ENCODE measurements around the gene CFAP221. TPM values are rescaled to one million over a fixed set of nuclear protein-coding genes. Genes with fewer than 3 reads are reported as not detected.

The CFAP221 gene
- total RNA-seq, 4 donors from 2014 or later = 0.38 TPM; not detected in 3

DNA sequence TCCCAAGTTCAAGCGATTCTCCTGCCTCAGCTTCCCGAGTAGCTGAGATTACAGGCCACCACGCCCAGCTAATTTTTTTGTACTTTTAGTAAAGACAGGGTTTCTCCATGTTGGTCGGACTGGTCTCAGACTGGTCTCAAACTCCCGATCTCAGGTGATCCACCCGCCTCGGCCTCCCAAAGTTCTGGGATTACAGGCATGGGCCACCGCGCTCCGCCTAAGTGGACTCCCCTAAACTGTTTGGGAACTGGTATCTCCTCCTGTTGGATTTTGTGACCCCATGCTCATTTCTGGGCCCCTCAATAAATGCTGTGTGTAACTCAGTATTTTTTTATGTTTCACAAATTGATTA lies 25.2 kb upstream of the CFAP221 start:
- WGBS, 2 donors = 86 to 87% methylated on average over 9 to 10 of the region's 10 CpGs
- H3K27me3 ChIP-seq = peaks cover 0 to 52% (median 6%) of the 10 kb centered on the region in 4 donors
- H3K27ac ChIP-seq = no peak overlapping the region
- H3K4me3 ChIP-seq = no peak overlapping the region
- no peaks in the 10 kb centered on the region for H3K9me3 ChIP-seq
- TF ChIP-seq POLR2A (IDR thresholded peaks at IDR 0.05) = no peak
- TF ChIP-seq, protein P1, sequence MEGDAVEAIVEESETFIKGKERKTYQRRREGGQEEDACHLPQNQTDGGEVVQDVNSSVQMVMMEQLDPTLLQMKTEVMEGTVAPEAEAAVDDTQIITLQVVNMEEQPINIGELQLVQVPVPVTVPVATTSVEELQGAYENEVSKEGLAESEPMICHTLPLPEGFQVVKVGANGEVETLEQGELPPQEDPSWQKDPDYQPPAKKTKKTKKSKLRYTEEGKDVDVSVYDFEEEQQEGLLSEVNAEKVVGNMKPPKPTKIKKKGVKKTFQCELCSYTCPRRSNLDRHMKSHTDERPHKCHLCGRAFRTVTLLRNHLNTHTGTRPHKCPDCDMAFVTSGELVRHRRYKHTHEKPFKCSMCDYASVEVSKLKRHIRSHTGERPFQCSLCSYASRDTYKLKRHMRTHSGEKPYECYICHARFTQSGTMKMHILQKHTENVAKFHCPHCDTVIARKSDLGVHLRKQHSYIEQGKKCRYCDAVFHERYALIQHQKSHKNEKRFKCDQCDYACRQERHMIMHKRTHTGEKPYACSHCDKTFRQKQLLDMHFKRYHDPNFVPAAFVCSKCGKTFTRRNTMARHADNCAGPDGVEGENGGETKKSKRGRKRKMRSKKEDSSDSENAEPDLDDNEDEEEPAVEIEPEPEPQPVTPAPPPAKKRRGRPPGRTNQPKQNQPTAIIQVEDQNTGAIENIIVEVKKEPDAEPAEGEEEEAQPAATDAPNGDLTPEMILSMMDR (IDR thresholded peaks at IDR 0.05) = no peak
- no peaks in the 10 kb centered on the region for H3K36me3 ChIP-seq
- peaks cover 0 to 6% (median 0%) of the 10 kb centered on the region in 3 donors for H3K4me1 ChIP-seq
- intact Hi-C loops (cut with DNase I) = no loop called here
- DNase-seq = no peak

DNA sequence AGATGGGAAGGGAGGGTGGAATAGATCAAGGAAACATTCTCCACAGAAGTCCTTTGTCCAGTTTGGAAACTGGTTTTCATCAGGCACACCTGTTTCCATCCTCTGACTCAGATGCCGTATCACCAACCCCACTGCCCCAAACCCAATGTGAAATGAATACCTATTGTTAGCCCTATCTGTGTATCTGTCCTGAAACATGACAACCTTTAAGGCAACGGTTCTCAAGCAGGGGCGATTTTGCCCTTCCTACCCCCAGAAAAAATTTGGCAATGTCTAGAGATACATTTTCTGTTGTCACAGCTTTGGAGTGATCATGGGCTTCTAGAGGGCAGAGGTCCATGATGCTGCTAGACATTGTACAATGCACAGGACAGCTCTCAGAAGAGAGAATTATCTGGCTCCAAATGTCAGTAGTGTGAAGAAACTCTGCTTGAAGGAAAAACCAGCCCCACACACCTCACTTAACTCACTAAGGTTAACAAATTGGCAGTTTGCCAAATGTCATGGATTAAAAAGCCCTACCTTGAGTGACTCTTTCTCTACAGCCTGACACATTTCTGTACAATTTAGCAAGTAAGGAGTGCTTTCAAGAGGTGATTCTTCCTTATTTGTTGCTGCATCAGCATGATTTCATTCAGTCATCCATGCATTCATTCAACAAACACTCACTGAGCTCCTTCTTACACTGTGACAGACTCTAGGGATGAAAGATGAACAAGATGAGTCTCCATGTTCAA lies 23.4 kb upstream of the CFAP221 start:
- Histone ChIP-seq H3K27ac (no peak overlapping the region), H3K36me3 (no peaks in the 10 kb centered on the region), H3K27me3 (peaks cover 0 to 54% (median 8%) of the 10 kb centered on the region in 4 donors), H3K4me3 (no peak overlapping the region), H3K4me1 (peaks cover 0 to 9% (median 0%) of the 10 kb centered on the region in 3 donors), H3K9me3 (no peaks in the 10 kb centered on the region)
- TF ChIP-seq, protein P1 (IDR thresholded peaks at IDR 0.05) = no peak
- no peak for TF ChIP-seq POLR2A (IDR thresholded peaks at IDR 0.05)
- intact Hi-C loops (cut with DNase I) = no loop called here
- 71 to 76% methylated on average over 3 of the region's 3 CpGs for WGBS, 2 donors
- DNase-seq = no peak

DNA sequence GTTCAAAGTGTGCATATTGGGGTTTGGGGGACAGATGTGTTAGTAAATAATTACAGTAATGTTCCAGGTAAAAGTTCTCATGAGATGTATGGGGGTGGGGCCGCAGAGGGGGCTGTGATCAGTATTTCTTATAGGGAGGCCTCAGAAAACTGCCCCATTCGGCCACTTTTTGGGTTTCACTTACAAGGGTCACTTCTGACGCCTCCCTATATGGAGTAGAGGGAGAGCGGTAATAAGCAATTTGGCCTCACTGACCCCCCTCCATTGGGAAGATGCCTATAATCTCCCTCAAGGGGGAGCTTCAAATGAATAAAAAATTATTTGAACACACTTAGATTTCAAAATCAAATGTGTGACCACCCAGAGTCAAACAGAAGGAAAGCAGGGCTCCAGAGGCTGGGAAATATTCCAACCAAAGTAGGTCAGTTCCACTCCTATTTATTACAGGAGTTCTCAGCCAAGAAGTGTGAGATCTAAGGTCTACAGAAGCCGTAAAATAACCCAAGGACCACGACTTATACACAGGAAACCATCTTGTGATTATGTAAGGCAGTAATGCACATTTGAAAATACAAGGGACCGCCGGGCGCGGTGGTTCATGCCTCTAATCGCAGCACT lies 22.7 kb upstream of the CFAP221 start:
- peaks cover 0 to 9% (median 0%) of the 10 kb centered on the region in 3 donors for H3K4me1 ChIP-seq
- no peak for DNase-seq
- H3K9me3 ChIP-seq = no peaks in the 10 kb centered on the region
- H3K36me3 ChIP-seq = no peaks in the 10 kb centered on the region
- H3K27me3 ChIP-seq = peaks cover 0 to 61% (median 8%) of the 10 kb centered on the region in 4 donors
- WGBS, 2 donors = 83 to 88% methylated on average over 9 to 11 of the region's 11 CpGs
- TF ChIP-seq, protein P1 (IDR thresholded peaks at IDR 0.05) = no peak
- TF ChIP-seq POLR2A (IDR thresholded peaks at IDR 0.05) = no peak
- H3K27ac ChIP-seq = no peak overlapping the region
- no peak overlapping the region for H3K4me3 ChIP-seq
- intact Hi-C loops (cut with DNase I) = no loop called here

DNA sequence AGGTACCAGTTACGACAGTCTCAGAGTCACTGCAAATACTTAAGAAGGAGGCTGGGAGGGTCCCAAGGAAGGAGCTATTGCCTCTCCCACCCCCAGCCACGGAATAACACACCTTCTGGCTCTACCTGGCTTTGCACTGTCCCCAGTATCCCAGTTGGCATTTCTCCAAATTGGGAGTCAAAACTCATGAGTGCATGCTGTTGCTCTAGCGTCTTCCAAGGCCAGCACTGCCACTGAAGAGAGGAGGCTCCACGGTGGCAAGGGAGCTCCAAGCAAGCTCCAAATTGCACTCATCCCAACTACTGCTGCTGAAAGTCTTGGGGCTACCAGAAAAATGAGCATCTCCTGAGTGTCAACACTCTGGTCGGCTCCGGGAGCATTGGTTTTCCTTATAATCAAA lies 21.6 kb upstream of the CFAP221 start:
- intact Hi-C loops (cut with DNase I) = no loop called here
- no peak for TF ChIP-seq POLR2A (IDR thresholded peaks at IDR 0.05)
- TF ChIP-seq, protein P1 (IDR thresholded peaks at IDR 0.05) = no peak
- H3K4me1 ChIP-seq = peaks cover 0 to 9% (median 0%) of the 10 kb centered on the region in 3 donors
- 53 to 59% methylated on average over 5 of the region's 6 CpGs for WGBS, 2 donors
- no peak for DNase-seq
- no peaks in the 10 kb centered on the region for H3K9me3 ChIP-seq
- H3K36me3 ChIP-seq = no peaks in the 10 kb centered on the region
- H3K27ac ChIP-seq = no peak overlapping the region
- peaks cover 0 to 72% (median 8%) of the 10 kb centered on the region in 4 donors for H3K27me3 ChIP-seq
- H3K4me3 ChIP-seq = no peak overlapping the region

DNA sequence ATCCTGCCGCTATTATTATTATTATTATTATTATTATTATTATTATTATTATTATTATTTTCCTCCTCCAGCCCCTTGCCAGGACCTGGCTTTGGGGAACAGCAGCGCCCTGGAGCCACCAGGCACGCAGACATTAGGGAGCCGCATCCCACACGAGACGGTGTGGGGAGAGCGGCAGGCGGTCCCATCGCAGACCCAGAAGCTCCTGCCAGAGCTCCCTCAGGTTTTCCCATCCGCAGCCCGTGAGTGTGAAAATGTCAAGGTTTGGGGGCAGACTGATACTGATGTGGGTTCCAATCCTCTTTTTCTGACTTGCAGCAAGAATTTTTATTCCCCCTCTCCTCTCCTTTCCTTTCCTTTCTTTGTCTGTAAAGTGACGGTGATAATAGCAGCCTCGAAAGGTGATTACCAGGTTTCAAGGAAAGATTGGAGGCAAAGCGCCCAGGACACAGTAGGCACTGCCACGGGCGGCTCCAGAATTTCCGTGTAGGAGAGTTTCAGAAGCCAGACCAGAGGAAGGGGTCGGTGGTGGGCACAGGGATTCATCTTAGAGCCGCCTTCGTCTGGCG lies 20.8 kb upstream of the CFAP221 start:
- WGBS, 2 donors = 3 to 15% methylated on average over 18 to 20 of the region's 21 CpGs
- Histone ChIP-seq H3K27ac (no peak overlapping the region), H3K4me3 (no peak overlapping the region), H3K27me3 (peaks cover 0 to 78% (median 8%) of the 10 kb centered on the region in 4 donors), H3K36me3 (no peaks in the 10 kb centered on the region), H3K4me1 (peaks cover 0 to 9% (median 0%) of the 10 kb centered on the region in 3 donors), H3K9me3 (no peaks in the 10 kb centered on the region)
- TF ChIP-seq, protein P1 (IDR thresholded peaks at IDR 0.05) = no peak
- TF ChIP-seq POLR2A (IDR thresholded peaks at IDR 0.05) = no peak
- DNase-seq = no peak
- intact Hi-C loops (cut with DNase I) = no loop called here
